ENCODE results near the gene FRY.

- no peak for TF ChIP-seq PKNOX1 (IDR thresholded peaks at IDR 0.05)
- no peak for TF ChIP-seq CTBP1 (IDR thresholded peaks at IDR 0.05; ENCODE audit: borderline replicate concordance)
- no peak for TF ChIP-seq FOXK2 (IDR thresholded peaks at IDR 0.05)
- TF ChIP-seq BHLHE40 (IDR thresholded peaks at IDR 0.05; ENCODE audit: borderline replicate concordance): no peak
- no peak for TF ChIP-seq HDGF (IDR thresholded peaks at IDR 0.05; ENCODE audit: borderline replicate concordance)
Measured at GRCh38 chr13:32098272-32098671, 66.7 kb downstream of the FRY start.
